Measurements from ENCODE around the gene RPL18. TPM values are rescaled to one million over a fixed set of nuclear protein-coding genes. Genes with fewer than 3 reads are reported as not detected.

The RPL18 gene
- total RNA-seq, 4 donors from 2014 or later = 1,223 to 1,420 (median 1,299) TPM

GRCh38 chr19:48651683-48652048 lies 32.7 kb upstream of the RPL18 start:
- Histone ChIP-seq H3K4me3 (no peak overlapping the region), H3K27me3 (no peaks in the 10 kb centered on the region), H3K4me1 (no peaks in the 10 kb centered on the region), H3K36me3 (no peaks in the 10 kb centered on the region), H3K27ac (no peak overlapping the region), H3K9me3 (no peaks in the 10 kb centered on the region)
- TF ChIP-seq POLR2A (IDR thresholded peaks at IDR 0.05) (no peak), CTCF (IDR thresholded peaks at IDR 0.05 in 4 of 5, conservative IDR thresholded peaks at IDR 0.05 in 1 of 5) (no peak)
- ATAC-seq (no peak), DNase-seq (no peak)
- in situ Hi-C loops (cut with MboI; ENCODE audit: low sequenced_read_pairs in 4 of 4) = loop anchor here in 1 of 4 donors (10.0 kb wide), 1 partner anchor 63 kb away; the partner anchor contains the start of gene MAMSTR
- intact Hi-C loops (cut with DNase I; ENCODE audit: low total_unique reads) = no loop called here

DNA sequence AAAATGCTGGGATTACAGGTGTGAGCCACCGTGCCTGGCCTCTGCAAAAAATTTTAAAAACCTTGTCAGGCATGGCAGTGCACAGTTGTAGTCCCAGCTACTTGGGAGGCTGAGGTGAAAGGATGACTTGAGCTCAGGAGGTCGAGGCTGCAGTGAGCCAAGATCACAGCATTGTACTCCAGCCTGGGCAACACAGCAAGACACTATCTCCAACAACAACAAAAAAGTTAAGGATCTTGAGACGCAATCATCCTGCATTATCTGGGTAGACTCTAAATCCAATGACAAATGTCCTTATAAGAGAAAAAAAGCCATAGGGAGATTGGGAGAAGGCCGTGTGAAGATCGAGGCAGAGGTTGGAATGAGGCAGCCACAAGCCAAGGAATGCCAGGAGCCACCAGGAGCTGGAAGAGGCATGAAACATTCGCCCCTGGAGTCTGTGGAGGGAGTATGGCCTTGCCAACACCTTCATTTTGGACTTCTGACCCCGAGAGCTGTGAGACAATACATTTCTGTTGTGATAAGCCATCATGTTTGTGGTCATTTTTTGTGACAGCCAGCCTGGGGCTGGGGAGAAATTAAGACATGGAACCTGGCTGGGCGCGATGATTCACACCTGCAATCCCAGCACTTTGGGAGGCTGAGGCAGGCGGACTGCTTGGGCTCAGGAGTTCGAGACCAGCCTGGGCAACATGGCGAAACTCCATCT lies 32.1 kb upstream of the RPL18 start:
- in situ Hi-C loops (cut with MboI; ENCODE audit: low sequenced_read_pairs in 4 of 4) = loop anchor here in 1 of 4 donors (10.0 kb wide), 1 partner anchor 64 kb away; the partner anchor contains the start of gene MAMSTR

DNA sequence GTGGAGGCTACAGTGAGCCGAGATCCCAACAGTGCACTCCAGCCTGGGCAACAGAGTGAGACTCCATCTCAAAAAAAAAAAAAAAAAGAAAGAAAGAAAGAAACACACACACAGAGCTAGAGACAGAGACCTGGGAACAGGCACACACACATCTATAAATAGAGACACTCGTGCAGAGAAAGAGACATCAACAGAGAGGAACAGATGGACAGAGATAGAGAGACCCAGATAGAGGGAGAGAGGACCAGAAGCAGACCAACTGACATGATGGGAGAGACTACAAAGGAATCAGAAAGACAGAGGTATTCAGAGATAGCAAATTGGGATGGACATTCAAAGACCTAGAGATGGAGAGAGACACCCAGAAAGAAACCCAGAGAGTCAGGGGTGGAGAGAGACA lies 29.2 kb upstream of the RPL18 start:
- Histone ChIP-seq H3K4me1 (peaks cover 14 to 23% of the 10 kb centered on the region in 2 donors), H3K9me3 (no peaks in the 10 kb centered on the region), H3K4me3 (no peak overlapping the region), H3K27me3 (no peaks in the 10 kb centered on the region), H3K27ac (no peak overlapping the region), H3K36me3 (no peaks in the 10 kb centered on the region)
- in situ Hi-C loops (cut with MboI; ENCODE audit: low sequenced_read_pairs in 4 of 4) = loop anchor here in 2 of 4 donors (5.0 to 25.0 kb wide), 3 partner anchors 89 to 194 kb away; partner anchors contain the start of genes IZUMO1 (in 2 of the 2) and RASIP1 (in 2 of the 2)
- TF ChIP-seq CTCF (IDR thresholded peaks at IDR 0.05 in 4 of 5, conservative IDR thresholded peaks at IDR 0.05 in 1 of 5) (no peak), POLR2A (IDR thresholded peaks at IDR 0.05) (no peak)
- ATAC-seq = no peak
- intact Hi-C loops (cut with DNase I; ENCODE audit: low total_unique reads) = loop anchor here (5.0 kb wide), 1 partner anchor 69 kb away; the partner anchor contains the start of gene MAMSTR
- no peak for DNase-seq

More for the DNA sequence above, 32.1 kb upstream of the RPL18 start:
- TF ChIP-seq POLR2A (IDR thresholded peaks at IDR 0.05) (no peak), CTCF (IDR thresholded peaks at IDR 0.05 in 4 of 5, conservative IDR thresholded peaks at IDR 0.05 in 1 of 5) (no peak)
- Histone ChIP-seq H3K36me3 (no peaks in the 10 kb centered on the region), H3K9me3 (no peaks in the 10 kb centered on the region), H3K4me3 (no peak overlapping the region), H3K27me3 (no peaks in the 10 kb centered on the region), H3K4me1 (peaks cover under 1 to 2% of the 10 kb centered on the region in 2 donors), H3K27ac (no peak overlapping the region)
- intact Hi-C loops (cut with DNase I; ENCODE audit: low total_unique reads) = no loop called here
- DNase-seq = no peak
- no peak for ATAC-seq

GRCh38 chr19:48646722-48647216 lies 27.8 kb upstream of the RPL18 start:
- intact Hi-C loops (cut with DNase I; ENCODE audit: low total_unique reads) (loop anchor here (1.0 to 5.0 kb wide), 4 partner anchors 29 to 196 kb away; partner anchors contain the start of gene MAMSTR), in situ Hi-C loops (cut with MboI; ENCODE audit: low sequenced_read_pairs in 4 of 4) (loop anchor here in 2 of 4 donors (5.0 to 25.0 kb wide), 3 partner anchors 91 to 196 kb away; partner anchors contain the start of genes IZUMO1 (in 2 of the 2) and RASIP1 (in 2 of the 2))
- TF ChIP-seq CTCF (IDR thresholded peaks at IDR 0.05 in 4 of 5, conservative IDR thresholded peaks at IDR 0.05 in 1 of 5) (no peak), POLR2A (IDR thresholded peaks at IDR 0.05) (no peak)
- peak overlapping the region; percentile 83 to 93 (median 90) for H3K27ac ChIP-seq
- H3K4me3 ChIP-seq = peak overlapping the region; percentile 67 to 94 (median 82)
- ATAC-seq (no peak), DNase-seq (no peak)
- H3K27me3 ChIP-seq = no peaks in the 10 kb centered on the region
- H3K36me3 ChIP-seq = no peaks in the 10 kb centered on the region
- H3K4me1 ChIP-seq = peaks cover 14 to 23% of the 10 kb centered on the region in 2 donors
- no peaks in the 10 kb centered on the region for H3K9me3 ChIP-seq

Data from gastrocnemius medialis (tissue), 4 donors.